Spinal cord (tissue), 10 donors: ENCODE results near the gene NRCAM. TPM values are rescaled to one million over a fixed set of nuclear protein-coding genes. Genes with fewer than 3 reads are reported as not detected.

Experiments
- DNase-seq, 6 donors: peaks; one replicate each; pipeline versions ENCODE4 v3.0.0 to v3.0.0-alpha.2; 2013 to 2015; ENCODE audit warnings: low spot score in 6 of 6, low read depth in 4 of 6
- H3K27ac ChIP-seq: one replicate; pipeline ENCODE4 v1.5.1; 2013; ENCODE audit warnings: low read depth, low read length, control low read depth
- H3K27me3 ChIP-seq: one replicate; pipeline ENCODE4 v1.6.1; 2013; ENCODE audit warnings: low read length; ENCODE audit not compliant: control insufficient read depth, insufficient read depth
- H3K36me3 ChIP-seq: one replicate; pipeline ENCODE4 v1.6.1; 2013; ENCODE audit warnings: low read length; ENCODE audit not compliant: control insufficient read depth, insufficient read depth
- H3K4me1 ChIP-seq: one replicate; pipeline ENCODE4 v1.6.1; 2013; ENCODE audit warnings: low read length; ENCODE audit not compliant: control insufficient read depth, insufficient read depth
- H3K4me3 ChIP-seq: one replicate; pipeline ENCODE4 v1.5.1; 2013; ENCODE audit warnings: low read depth, low read length, control low read depth
- H3K9me3 ChIP-seq: one replicate; pipeline ENCODE4 v1.6.1; 2013; ENCODE audit warnings: low read length; ENCODE audit not compliant: control insufficient read depth, insufficient read depth
- WGBS: methylation state at CpG from one replicate; pipeline ENCODE4 v1.1.5; 2013; ENCODE audit warnings: missing lambda C conversion rate; ENCODE audit not compliant: insufficient coverage; 5-methylcytosine and 5-hydroxymethylcytosine counted together
- polyA plus RNA-seq, 2 donors: library from polyadenylated mRNA; unstranded; fragments of 120-200 nt; gene quantifications; one replicate each; pipeline ENCODE4 v1.2.1, GENCODE V29; 2013; ENCODE audit not compliant: insufficient read length in 2 of 2
- total RNA-seq, 2 donors: library from RNA; depleted of rRNA in 1 of 2; stranded (reverse); fragments of 120-200 nt in 1 of 2; fragments of >200 nt in 1 of 2; gene quantifications; one replicate each; pipeline versions ENCODE4 v1.2.3 to v1.2.4, GENCODE V29; 2013 to 2014
- donor health status: healthy.

Gene NRCAM
- total and polyA plus RNA-seq, 4 donors = 50.4 to 198 (median 140) TPM

DNA sequence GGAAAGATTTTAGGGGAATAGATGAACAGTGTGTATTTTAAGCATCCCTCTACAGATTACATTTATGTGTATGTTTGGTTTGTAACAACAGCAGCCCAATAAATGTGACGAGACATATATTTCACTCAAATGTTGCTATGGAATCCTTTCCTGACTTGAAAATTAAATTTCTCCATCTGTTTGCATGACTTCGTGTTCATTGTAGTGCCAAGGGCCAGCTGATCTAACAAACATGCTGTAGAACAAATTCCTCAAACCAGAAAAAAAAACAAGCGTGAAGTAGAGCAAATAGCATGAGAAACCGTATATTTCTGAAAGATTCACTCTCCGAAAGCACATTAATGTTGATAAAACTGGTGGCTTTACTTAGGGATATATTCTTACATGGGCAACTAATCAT lies 87.8 kb downstream of the NRCAM start:
- peak in 2 of 6 donors; percentile 35 to 67 for DNase-seq
- H3K36me3 ChIP-seq = no peaks in the 10 kb centered on the region
- H3K4me3 ChIP-seq = no peak overlapping the region
- H3K27ac ChIP-seq = no peak overlapping the region
- no peaks in the 10 kb centered on the region for H3K9me3 ChIP-seq
- 50% methylated on average over 2 of the region's 5 CpGs for WGBS
- no peaks in the 10 kb centered on the region for H3K27me3 ChIP-seq
- H3K4me1 ChIP-seq = no peaks in the 10 kb centered on the region

DNA sequence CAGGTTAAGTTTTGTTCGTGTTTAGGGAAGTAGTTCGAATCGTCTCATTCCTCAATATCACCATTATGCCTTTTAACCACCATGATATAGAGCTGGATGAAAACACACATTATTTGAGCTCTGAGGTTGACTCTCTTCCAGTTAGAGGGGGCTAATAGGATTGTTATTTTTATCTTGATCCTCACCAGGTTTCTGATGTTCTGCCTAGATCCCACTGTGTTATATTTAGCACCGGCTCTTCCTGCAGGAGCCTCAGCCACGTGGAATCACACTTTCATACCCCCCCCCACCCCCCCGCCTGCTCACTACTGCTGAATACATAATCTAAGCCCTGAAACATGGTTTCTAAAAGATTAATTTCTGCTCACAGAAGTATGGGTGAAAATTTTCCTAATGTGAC lies 88.3 kb downstream of the NRCAM start:
- H3K36me3 ChIP-seq = no peaks in the 10 kb centered on the region
- peak in 1 of 6 donors; percentile 46 for DNase-seq
- no CpG with 5 or more reads among the region's 6 CpGs for WGBS

DNA sequence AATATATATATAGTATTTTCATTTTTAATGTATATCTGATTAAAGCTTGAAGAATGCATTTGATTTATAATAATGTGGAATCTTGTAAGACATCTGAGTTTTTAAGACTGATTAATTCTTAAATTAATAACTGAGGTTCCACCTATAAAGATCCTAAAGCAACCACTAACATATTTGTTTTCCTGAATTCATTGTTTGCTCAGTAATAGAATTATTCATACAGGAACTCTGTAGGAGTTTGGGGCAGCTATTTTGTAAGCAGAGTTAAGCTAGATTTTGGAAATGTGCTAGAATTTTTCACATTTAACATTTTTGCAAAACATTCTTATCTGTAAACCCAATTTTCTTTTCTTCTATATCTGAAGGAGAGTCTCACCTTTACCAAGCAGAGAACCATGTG lies 88.9 kb downstream of the NRCAM start:
- DNase-seq = no peak
- H3K36me3 ChIP-seq = no peaks in the 10 kb centered on the region
- H3K4me3 ChIP-seq = no peak overlapping the region
- H3K4me1 ChIP-seq = no peaks in the 10 kb centered on the region
- no peaks in the 10 kb centered on the region for H3K27me3 ChIP-seq
- H3K9me3 ChIP-seq = no peaks in the 10 kb centered on the region
- no peak overlapping the region for H3K27ac ChIP-seq

More for the DNA sequence above, 88.3 kb downstream of the NRCAM start:
- no peaks in the 10 kb centered on the region for H3K4me1 ChIP-seq
- no peak overlapping the region for H3K4me3 ChIP-seq
- no peak overlapping the region for H3K27ac ChIP-seq
- no peaks in the 10 kb centered on the region for H3K9me3 ChIP-seq
- H3K27me3 ChIP-seq = no peaks in the 10 kb centered on the region

DNA sequence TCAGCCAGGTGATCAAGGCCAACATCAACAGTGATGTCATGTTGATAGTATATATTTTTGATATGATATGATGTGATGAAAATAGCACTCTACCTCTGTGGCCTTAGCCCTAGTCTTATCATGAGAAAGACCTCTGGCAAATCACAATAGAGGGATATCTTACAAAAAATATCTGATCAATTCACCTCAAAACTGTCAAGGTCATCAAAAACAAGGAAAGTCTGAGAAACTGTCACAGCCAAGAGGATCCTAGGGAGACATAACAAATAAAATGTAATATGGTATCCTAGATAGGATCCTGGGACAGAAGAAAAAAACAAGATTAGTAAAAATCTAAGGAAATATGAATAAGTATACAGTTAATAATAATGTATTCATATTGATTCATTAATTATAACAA lies 92.6 kb downstream of the NRCAM start:
- Histone ChIP-seq H3K4me3 (no peak overlapping the region), H3K9me3 (no peaks in the 10 kb centered on the region), H3K36me3 (no peaks in the 10 kb centered on the region), H3K27me3 (no peaks in the 10 kb centered on the region), H3K4me1 (no peaks in the 10 kb centered on the region), H3K27ac (no peak overlapping the region)
- DNase-seq = no peak

DNA sequence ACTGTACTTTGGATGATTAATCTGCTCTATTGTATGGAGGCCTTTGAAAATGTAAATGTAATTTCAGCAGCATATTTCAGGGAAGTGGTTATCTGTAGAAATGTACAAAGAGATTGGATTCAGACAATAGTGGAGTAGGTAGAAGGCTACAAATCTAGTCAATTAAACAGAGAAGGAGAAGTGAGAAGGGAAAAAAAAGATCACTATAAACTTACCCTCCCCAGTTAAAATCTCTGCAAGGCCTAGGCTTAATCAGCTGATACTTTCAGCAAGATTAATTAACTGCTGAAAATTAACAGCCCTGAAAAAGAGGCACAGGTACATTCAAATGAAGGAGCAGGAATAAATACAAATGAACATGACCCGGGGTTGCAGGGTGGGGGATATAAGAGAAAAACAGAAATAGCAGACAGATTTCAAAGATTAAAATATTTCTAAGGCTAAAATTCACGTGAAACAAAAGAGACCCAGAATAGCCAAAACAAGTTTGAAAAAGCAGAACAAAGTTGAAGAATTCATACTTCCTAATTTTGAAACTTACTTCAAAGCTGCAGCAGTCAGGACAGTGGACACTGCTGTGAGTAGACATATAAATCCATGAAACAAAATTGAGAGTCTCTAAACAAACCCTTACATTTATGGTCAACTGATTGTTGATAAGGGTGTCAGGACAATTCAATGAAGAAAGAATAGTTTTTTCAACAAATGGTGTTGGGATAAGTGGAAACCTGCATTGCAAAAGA lies 96.0 kb downstream of the NRCAM start:
- no peaks in the 10 kb centered on the region for H3K4me1 ChIP-seq
- H3K4me3 ChIP-seq = no peak overlapping the region
- H3K27me3 ChIP-seq = no peaks in the 10 kb centered on the region
- no CpG with 5 or more reads among the region's 2 CpGs for WGBS
- no peaks in the 10 kb centered on the region for H3K36me3 ChIP-seq
- DNase-seq = no peak
- H3K27ac ChIP-seq = no peak overlapping the region
- no peaks in the 10 kb centered on the region for H3K9me3 ChIP-seq

DNA sequence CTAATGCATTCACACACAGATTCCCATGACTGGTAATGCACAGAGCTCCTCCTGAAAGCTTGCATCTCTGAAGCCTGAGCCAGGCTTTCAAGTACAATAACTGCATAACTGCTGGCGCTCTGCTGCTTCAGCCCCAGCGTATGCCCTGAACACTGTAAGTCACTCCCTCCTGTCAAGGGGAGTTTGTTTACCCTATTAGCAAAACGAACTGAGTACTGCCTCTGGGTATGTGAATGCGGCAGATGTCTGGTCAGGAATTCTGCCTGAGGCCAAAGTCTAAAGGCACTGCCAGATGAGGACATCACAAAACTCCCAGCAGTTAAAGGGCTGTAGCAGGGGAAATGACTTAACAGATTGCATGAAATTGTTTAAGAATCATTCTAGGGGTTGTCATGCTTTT lies 97.7 kb downstream of the NRCAM start:
- no peak overlapping the region for H3K4me3 ChIP-seq
- H3K27ac ChIP-seq = no peak overlapping the region
- 20% methylated on average over 2 of the region's 4 CpGs for WGBS
- DNase-seq = peak in 2 of 6 donors; percentile 22 to 60
- H3K27me3 ChIP-seq = no peaks in the 10 kb centered on the region
- no peaks in the 10 kb centered on the region for H3K9me3 ChIP-seq
- H3K36me3 ChIP-seq = no peaks in the 10 kb centered on the region
- H3K4me1 ChIP-seq = no peaks in the 10 kb centered on the region

DNA sequence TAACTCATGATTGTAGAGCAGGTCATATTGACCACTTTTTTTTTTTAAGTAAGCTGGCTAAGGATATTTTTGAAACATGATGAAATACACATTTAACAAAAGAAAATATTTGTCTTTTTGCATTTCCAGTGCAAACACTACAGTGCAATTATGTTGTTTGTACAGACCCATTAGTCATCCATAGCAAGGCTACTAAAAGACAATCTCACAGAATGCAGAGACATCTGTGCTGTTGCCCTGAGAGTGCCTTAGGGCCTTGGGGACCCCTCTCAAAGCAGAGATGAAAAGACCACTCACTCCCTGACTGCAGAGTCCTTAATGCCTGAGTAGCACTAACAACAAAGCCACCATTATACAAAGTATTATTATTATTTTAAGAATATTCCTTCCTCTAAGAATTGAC lies 104.5 kb downstream of the NRCAM start:
- Histone ChIP-seq H3K36me3 (no peaks in the 10 kb centered on the region), H3K27me3 (no peaks in the 10 kb centered on the region), H3K4me3 (no peak overlapping the region), H3K4me1 (no peaks in the 10 kb centered on the region), H3K9me3 (no peaks in the 10 kb centered on the region), H3K27ac (no peak overlapping the region)
- no peak for DNase-seq

DNA sequence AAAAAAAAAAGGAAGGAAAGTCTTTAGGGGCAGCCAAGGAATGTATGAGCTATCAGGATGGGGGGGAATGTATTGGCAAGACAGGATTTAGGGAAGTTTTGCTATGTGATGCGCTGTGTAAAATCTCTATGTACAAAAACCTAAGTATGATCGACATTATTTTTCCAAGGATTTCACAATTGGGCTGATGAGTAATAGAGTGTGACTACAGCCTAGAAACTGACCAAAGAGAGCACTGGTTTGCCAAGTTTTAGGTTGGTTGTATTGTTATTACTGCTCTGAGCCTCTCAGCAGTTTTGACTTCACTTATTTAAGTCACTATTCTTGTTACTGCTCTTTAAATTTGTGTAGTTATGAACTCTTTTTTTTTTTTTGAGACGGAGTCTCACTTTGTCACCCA lies 107.3 kb downstream of the NRCAM start:
- no peaks in the 10 kb centered on the region for H3K4me1 ChIP-seq
- no peaks in the 10 kb centered on the region for H3K9me3 ChIP-seq
- no peak for DNase-seq
- WGBS = no CpG with 5 or more reads among the region's 3 CpGs
- H3K27me3 ChIP-seq = no peaks in the 10 kb centered on the region
- H3K36me3 ChIP-seq = no peaks in the 10 kb centered on the region
- no peak overlapping the region for H3K27ac ChIP-seq
- no peak overlapping the region for H3K4me3 ChIP-seq

DNA sequence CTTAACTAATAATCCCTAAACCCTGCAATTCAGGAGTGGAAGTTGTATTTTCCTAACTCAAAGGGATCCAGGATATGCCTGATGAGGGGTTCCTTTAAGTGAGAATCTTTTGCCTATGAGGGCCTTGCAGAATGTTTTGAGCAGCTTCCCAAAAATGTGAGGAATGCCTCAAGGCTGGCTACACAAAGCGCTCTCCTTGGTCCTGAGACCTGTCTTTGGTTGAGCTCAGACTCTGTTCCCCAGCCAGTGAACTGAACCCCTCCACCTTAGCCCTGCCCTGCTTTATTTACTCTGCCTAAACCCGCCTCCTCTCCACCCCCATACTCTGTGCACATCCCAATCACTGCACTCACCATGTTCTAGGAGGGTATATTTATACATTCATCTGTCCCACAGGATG lies 108.6 kb downstream of the NRCAM start:
- no peak overlapping the region for H3K27ac ChIP-seq
- WGBS = 75% methylated on average over 1 of the region's 2 CpGs
- H3K9me3 ChIP-seq = no peaks in the 10 kb centered on the region
- H3K4me1 ChIP-seq = no peaks in the 10 kb centered on the region
- peak in 1 of 6 donors; percentile 41 for DNase-seq
- no peak overlapping the region for H3K4me3 ChIP-seq
- no peaks in the 10 kb centered on the region for H3K36me3 ChIP-seq
- H3K27me3 ChIP-seq = no peaks in the 10 kb centered on the region

DNA sequence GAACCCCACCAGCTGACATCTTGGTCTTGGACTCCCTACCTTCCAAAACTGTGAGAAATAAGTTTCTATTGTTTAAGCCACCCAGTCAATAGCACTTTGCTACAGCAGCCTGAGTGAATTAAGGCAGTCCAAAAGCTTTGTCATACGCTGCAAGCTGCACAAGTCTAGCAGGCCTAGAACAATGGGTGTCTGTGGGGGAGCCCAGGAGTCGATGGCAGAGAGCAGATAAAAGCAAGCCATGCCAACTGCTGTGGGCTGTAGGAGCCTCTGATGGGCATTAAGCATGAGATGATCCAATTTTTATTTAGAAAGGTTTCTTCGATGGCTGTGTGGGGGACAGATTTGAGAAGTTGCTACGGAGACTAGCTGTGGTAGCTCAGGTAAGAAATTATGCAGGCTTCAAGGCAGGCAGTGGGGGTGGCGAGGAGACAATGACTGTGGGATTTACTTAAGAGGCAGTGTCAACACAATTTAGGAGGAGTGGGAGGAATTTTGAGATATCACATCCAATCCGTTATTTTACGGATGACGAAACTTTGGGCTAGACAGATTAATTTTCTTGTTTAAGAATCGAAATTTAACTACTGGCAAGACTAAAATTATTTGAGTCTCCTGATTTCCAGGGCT lies 110.4 kb downstream of the NRCAM start:
- H3K27ac ChIP-seq = no peak overlapping the region
- no peaks in the 10 kb centered on the region for H3K36me3 ChIP-seq
- no peak overlapping the region for H3K4me3 ChIP-seq
- DNase-seq = no peak
- H3K27me3 ChIP-seq = no peaks in the 10 kb centered on the region
- 56% methylated on average over 5 of the region's 9 CpGs for WGBS
- no peaks in the 10 kb centered on the region for H3K9me3 ChIP-seq
- H3K4me1 ChIP-seq = no peaks in the 10 kb centered on the region
